ENCODE data around the gene EML6. TPM values are rescaled to one million over a fixed set of nuclear protein-coding genes. Genes with fewer than 3 reads are reported as not detected.

Gene EML6
- total and polyA plus RNA-seq, 2 of the 8 experiments (the other 6 are each of a cell fraction or from before 2014, with no cell fraction given), result 1.2 to 1.6 TPM

- Histone ChIP-seq H3K4me1 (replicated peaks in 1 of 4; ENCODE audit: control insufficient read depth in 3 of 4, insufficient read depth in 4 of 4, low read length in 3 of 4) (no peaks in the 10 kb centered on the region), H2BK5ac (ENCODE audit: low read depth, low read length) (no peak overlapping the region), H4K5ac (ENCODE audit: insufficient read length, low read depth, low read length) (no peak overlapping the region), H4K91ac (replicated peaks; ENCODE audit: insufficient read length, low read length) (no peak overlapping the region), H3K4ac (replicated peaks; ENCODE audit: insufficient read length, low read depth, low read length) (no peak overlapping the region), H3K9ac (replicated peaks in 1 of 4; ENCODE audit: extremely low read depth in 1 of 4, low read depth in 3 of 4, low read length in 3 of 4) (no peak overlapping the region), H3K27me3 (replicated peaks in 1 of 4; ENCODE audit: control insufficient read depth in 3 of 4, extremely low read depth in 1 of 4, insufficient read depth in 3 of 4, low read length in 3 of 4) (no peaks in the 10 kb centered on the region), H2BK120ac (replicated peaks; ENCODE audit: low read depth, low read length) (no peak overlapping the region), H3K4me2 (ENCODE audit: insufficient read depth in 1 of 2, low read depth in 2 of 2, low read length in 2 of 2) (no peak overlapping the region), H3K9me3 (ENCODE audit: insufficient read depth in 2 of 2, low read depth in 1 of 2, low read length in 1 of 2) (no peaks in the 10 kb centered on the region), H3K79me2 (ENCODE audit: control insufficient read depth in 1 of 2, insufficient read depth in 2 of 2, low read length in 2 of 2) (no peaks in the 10 kb centered on the region), H2BK15ac (ENCODE audit: low read length) (no peak overlapping the region), H4K8ac (ENCODE audit: extremely low read depth, insufficient read depth, low read length) (no peak overlapping the region), H3K79me1 (ENCODE audit: low read depth, low read length) (no peaks in the 10 kb centered on the region), H3K27ac (ENCODE audit: low read depth, low read length) (no peak overlapping the region), H3K23ac (ENCODE audit: insufficient read length) (no peak overlapping the region), H3K4me3 (ENCODE audit: extremely low read depth in 1 of 4, insufficient read depth in 2 of 4, low read depth in 3 of 4, low read length in 4 of 4) (no peak overlapping the region), H2AK5ac (ENCODE audit: low read depth, low read length) (no peak overlapping the region), H3K36me3 (ENCODE audit: control insufficient read depth in 2 of 4, insufficient read depth in 4 of 4, low read length in 3 of 4) (no peaks in the 10 kb centered on the region), H3K14ac (ENCODE audit: insufficient read length) (no peak overlapping the region), H2AFZ (ENCODE audit: low read length) (no peak overlapping the region), H2BK20ac (ENCODE audit: low read length) (no peak overlapping the region), H4K20me1 (replicated peaks in 1 of 2; ENCODE audit: control insufficient read depth in 1 of 2, insufficient read depth in 2 of 2, low read length in 2 of 2) (no peaks in the 10 kb centered on the region), H2BK12ac (ENCODE audit: low read depth, low read length) (no peak overlapping the region), H3K23me2 (ENCODE audit: low read depth, low read length) (no peaks in the 10 kb centered on the region), H3K18ac (ENCODE audit: extremely low read depth, low read length) (no peak overlapping the region), H3K56ac (replicated peaks; ENCODE audit: insufficient read length, low read depth, low read length) (no peak overlapping the region)
- POLR2A ChIA-PET (ENCODE audit: partially characterized antibody), result no interaction called here
- FAIRE-seq (no peak), DNase-seq (ENCODE audit: low read depth in 1 of 2, low spot score in 2 of 2) (no peak)
- CTCF ChIA-PET (ENCODE audit: partially characterized antibody), result interaction anchor here (0.5 to 1.5 kb wide), 4 partner anchors 12 to 628 kb away, joined by 3 to 4 read pairs (median 4); partner anchors contain the start of gene CCDC88A
- WGBS, 2 experiments (ENCODE audit: extremely low coverage in 1 of 2, insufficient coverage in 1 of 2, insufficient read length in 1 of 2, insufficient replicate concordance in 2 of 2, low coverage in 1 of 2, low lambda C conversion rate in 2 of 2, missing lambda C conversion rate in 1 of 2), result 92% methylated on average over 3 of the region's 3 CpGs; no CpG with 5 or more reads in 1 of the 2 experiments
- TF ChIP-seq BACH1 (IDR thresholded peaks at IDR 0.05; ENCODE audit: low read length), result no peak
- TF ChIP-seq SP2 (IDR thresholded peaks at IDR 0.05; ENCODE audit: low read length), result no peak
- TF ChIP-seq NRF1 (IDR thresholded peaks at IDR 0.05; ENCODE audit: low read depth, low read length), result no peak
- no peak for TF ChIP-seq EZH2 (IDR thresholded peaks at IDR 0.05; ENCODE audit: low read depth, low read length, severe bottlenecking)
- TF ChIP-seq NANOG (IDR thresholded peaks at IDR 0.05; ENCODE audit: insufficient read depth, low read depth, low read length, poor library complexity, severe bottlenecking), result no peak
- no peak for TF ChIP-seq JUND (IDR thresholded peaks at IDR 0.05; ENCODE audit: low read length)
- no peak for TF ChIP-seq E2F6 (IDR thresholded peaks at IDR 0.05)
- no peak for TF ChIP-seq CHD2 (IDR thresholded peaks at IDR 0.05; ENCODE audit: low read length)
- no peak for TF ChIP-seq SP1 (IDR thresholded peaks at IDR 0.05; ENCODE audit: low read depth, low read length)
- TF ChIP-seq, protein P1, sequence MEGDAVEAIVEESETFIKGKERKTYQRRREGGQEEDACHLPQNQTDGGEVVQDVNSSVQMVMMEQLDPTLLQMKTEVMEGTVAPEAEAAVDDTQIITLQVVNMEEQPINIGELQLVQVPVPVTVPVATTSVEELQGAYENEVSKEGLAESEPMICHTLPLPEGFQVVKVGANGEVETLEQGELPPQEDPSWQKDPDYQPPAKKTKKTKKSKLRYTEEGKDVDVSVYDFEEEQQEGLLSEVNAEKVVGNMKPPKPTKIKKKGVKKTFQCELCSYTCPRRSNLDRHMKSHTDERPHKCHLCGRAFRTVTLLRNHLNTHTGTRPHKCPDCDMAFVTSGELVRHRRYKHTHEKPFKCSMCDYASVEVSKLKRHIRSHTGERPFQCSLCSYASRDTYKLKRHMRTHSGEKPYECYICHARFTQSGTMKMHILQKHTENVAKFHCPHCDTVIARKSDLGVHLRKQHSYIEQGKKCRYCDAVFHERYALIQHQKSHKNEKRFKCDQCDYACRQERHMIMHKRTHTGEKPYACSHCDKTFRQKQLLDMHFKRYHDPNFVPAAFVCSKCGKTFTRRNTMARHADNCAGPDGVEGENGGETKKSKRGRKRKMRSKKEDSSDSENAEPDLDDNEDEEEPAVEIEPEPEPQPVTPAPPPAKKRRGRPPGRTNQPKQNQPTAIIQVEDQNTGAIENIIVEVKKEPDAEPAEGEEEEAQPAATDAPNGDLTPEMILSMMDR (IDR thresholded peaks at IDR 0.05; ENCODE audit: control extremely low read depth in 1 of 3, insufficient read depth in 1 of 3, low read depth in 1 of 3, low read length in 3 of 3), result no peak
- TF ChIP-seq BCL11A (IDR thresholded peaks at IDR 0.05; ENCODE audit: low read depth in 2 of 2, low read length in 2 of 2), result no peak
- TF ChIP-seq POU5F1 (IDR thresholded peaks at IDR 0.05; ENCODE audit: low read depth, low read length), result no peak
Observed at GRCh38 chr2:54791831-54792230, 68.4 kb downstream of the EML6 start.
